ENCODE results near the gene ERGIC3.

Gene ERGIC3

GRCh38 chr20:35541783-35542662 lies at the start of gene ERGIC3:
ERGIC3 (plus strand) TSS chr20:35542078; CDS start chr20:35542098, 20 bp downstream.
- DNase-seq (ENCODE audit: low read depth) = peak; percentile 84
- peak within 1 kb of the TSS; percentile 97 for H3K4me3 ChIP-seq (ENCODE audit: low read depth, low read length)
- no peak for TF ChIP-seq CTCF (IDR thresholded peaks at IDR 0.05; ENCODE audit: control insufficient read depth, extremely low read depth, insufficient read depth)

GRCh38 chr20:35492352-35492751 lies 49.5 kb upstream of the ERGIC3 start:
- H3K4me3 ChIP-seq (ENCODE audit: low read depth, low read length) = no peak overlapping the region
- no peak for DNase-seq (ENCODE audit: low read depth)
- TF ChIP-seq CTCF (IDR thresholded peaks at IDR 0.05; ENCODE audit: control insufficient read depth, extremely low read depth, insufficient read depth) = no peak

- DNase-seq (ENCODE audit: low read depth) = no peak
- no peak for TF ChIP-seq CTCF (IDR thresholded peaks at IDR 0.05; ENCODE audit: control insufficient read depth, extremely low read depth, insufficient read depth)
These were observed 45.4 kb upstream of the ERGIC3 start for GRCh38 chr20:35496481-35496880.

GRCh38 chr20:35497320-35497719 lies 44.6 kb upstream of the ERGIC3 start:
- no peak for TF ChIP-seq CTCF (IDR thresholded peaks at IDR 0.05; ENCODE audit: control insufficient read depth, extremely low read depth, insufficient read depth)
- no peak for DNase-seq (ENCODE audit: low read depth)
- no peak overlapping the region for H3K4me3 ChIP-seq (ENCODE audit: low read depth, low read length)

More at GRCh38 chr20:35496481-35496880, 45.4 kb upstream of the ERGIC3 start:
- no peak overlapping the region for H3K4me3 ChIP-seq (ENCODE audit: low read depth, low read length)

- no peak for DNase-seq (ENCODE audit: low read depth)
- TF ChIP-seq CTCF (IDR thresholded peaks at IDR 0.05; ENCODE audit: control insufficient read depth, extremely low read depth, insufficient read depth) = no peak
- H3K4me3 ChIP-seq (ENCODE audit: low read depth, low read length) = no peak overlapping the region
These were observed 44.1 kb upstream of the ERGIC3 start for GRCh38 chr20:35497780-35498189.

- no peak overlapping the region for H3K4me3 ChIP-seq (ENCODE audit: low read depth, low read length)
- TF ChIP-seq CTCF (IDR thresholded peaks at IDR 0.05; ENCODE audit: control insufficient read depth, extremely low read depth, insufficient read depth) = no peak
- DNase-seq (ENCODE audit: low read depth) = no peak
These were observed 42.6 kb upstream of the ERGIC3 start for GRCh38 chr20:35499271-35499670.

Measured in LNCaP clone FGC (cell line).